Adrenal gland (tissue), 12 donors: Measurements from ENCODE around the gene JPH2. TPM values are rescaled to one million over a fixed set of nuclear protein-coding genes. Genes with fewer than 3 reads are reported as not detected.

Experiments used
- DNase-seq, 7 donors: peaks; one replicate each; pipeline ENCODE4 v3.0.0-alpha.2; 2019 to 2020
- H3K27ac ChIP-seq, 5 donors: fragments of 200-600 bp; sonication (generic) in 4 of 5; 1 replicate in 3 of 5; 2 replicates in 2 of 5; pipeline versions ENCODE4 v1.5.1 to v1.8.0; 2016 to 2020; ENCODE audit warnings: mild to moderate bottlenecking in 1 of 5
- H3K27me3 ChIP-seq: fragments of 200-600 bp; 2 replicates; pipeline ENCODE4 v1.8.0; 2021
- H3K36me3 ChIP-seq, 2 donors: fragments of 200-600 bp; replicated peaks in 1 of 2; 1 replicate in 1 of 2; 2 replicates in 1 of 2; pipeline versions ENCODE4 v1.5.1 to v1.8.0; 2018 to 2022
- H3K4me1 ChIP-seq, 2 donors: fragments of 200-600 bp; replicated peaks in 1 of 2; 1 replicate in 1 of 2; 2 replicates in 1 of 2; pipeline versions ENCODE4 v1.5.1 to v1.8.0; 2018 to 2021
- H3K4me3 ChIP-seq, 4 donors: fragments of 200-600 bp; sonication (generic) in 3 of 4; one replicate each; pipeline ENCODE4 v1.5.1; 2016 to 2018
- H3K9me3 ChIP-seq, 3 donors: fragments of 200-600 bp; sonication (generic) in 1 of 3; replicated peaks in 1 of 3; 1 replicate in 2 of 3; 2 replicates in 1 of 3; pipeline versions ENCODE4 v1.5.1 to v1.8.0; 2016 to 2021
- POLR2A ChIP-seq, 2 donors: fragments of 450-650 bp; IDR thresholded peaks; one replicate each; pipeline ENCODE4 v1.6.1; 2017; ENCODE audit warnings: antibody characterized with exemption in 2 of 2, mild to moderate bottlenecking in 2 of 2, moderate library complexity in 1 of 2
- WGBS, 4 donors: extraction: QIAGEN DNeasy Blood & Tissue Kit in 2 of 4; methylation state at CpG; one replicate each; pipeline versions ENCODE4 v1.1.5 to v1.1.7; 2013 to 2017; 5-methylcytosine and 5-hydroxymethylcytosine counted together
- intact Hi-C, 2 donors: fragments of 100-400 bp; cut with DNase I; formaldehyde crosslinking; loops; one replicate each; pipeline versions ENCODE4 v1.14.1 to v1.15.0; 2022 to 2023
- polyA plus RNA-seq, 3 donors: library from polyadenylated mRNA; stranded (reverse); fragments of 200-250 nt in 2 of 3; fragments of 350-450 nt in 1 of 3; fragmentation: Illumina TruSeq in 1 of 3; extraction: RNeasy Lipid Tissue Mini Kit (QIAGEN cat#74804) in 1 of 3; gene quantifications; one replicate each; pipeline ENCODE4 v1.2.3, GENCODE V29; 2013 to 2014
- total RNA-seq, 9 donors: library from RNA; depleted of rRNA in 4 of 9; stranded (reverse); fragments of >200 nt in 4 of 9; fragments of 120-200 nt in 1 of 9; fragmentation: NEBNext Ultra II Directional in 1 of 9; extraction: Animal tissue kit (Norgen Biotek cat#: 25700) in 1 of 9; gene quantifications; one replicate each; pipeline versions ENCODE4 v1.1.0 to v1.2.4, GENCODE V29; 2013 to 2023
- TF ChIP-seq, protein P1 (sequence below), 6 experiments: fragments of 450-650 bp in 4 of 6; fragments of 200-600 bp in 2 of 6; sonication (generic) in 1 of 6; IDR thresholded peaks; 1 replicate in 5 of 6; 2 replicates in 1 of 6; pipeline versions ENCODE4 v1.5.1 to v1.8.0; 2016 to 2021; ENCODE audit warnings: antibody characterized with exemption in 6 of 6, mild to moderate bottlenecking in 2 of 6, moderate library complexity in 1 of 6
- donor health status: healthy with polysubstance abuse.
- donor health status: Bipolar disorder and iron deficiency.
- donor health status: DM: yes; HTN: yes; CAD: no.
- donor health status: DM: no; HTN: no; CAD: no.
- donor health status: DM: no; HTN: no; CAD: no.
- donor health status: DM: yes; HTN: yes; CAD: no.

JPH2 gene
- total and polyA plus RNA-seq, 12 donors, result 0.59 to 13.0 (median 3.4) TPM

DNA sequence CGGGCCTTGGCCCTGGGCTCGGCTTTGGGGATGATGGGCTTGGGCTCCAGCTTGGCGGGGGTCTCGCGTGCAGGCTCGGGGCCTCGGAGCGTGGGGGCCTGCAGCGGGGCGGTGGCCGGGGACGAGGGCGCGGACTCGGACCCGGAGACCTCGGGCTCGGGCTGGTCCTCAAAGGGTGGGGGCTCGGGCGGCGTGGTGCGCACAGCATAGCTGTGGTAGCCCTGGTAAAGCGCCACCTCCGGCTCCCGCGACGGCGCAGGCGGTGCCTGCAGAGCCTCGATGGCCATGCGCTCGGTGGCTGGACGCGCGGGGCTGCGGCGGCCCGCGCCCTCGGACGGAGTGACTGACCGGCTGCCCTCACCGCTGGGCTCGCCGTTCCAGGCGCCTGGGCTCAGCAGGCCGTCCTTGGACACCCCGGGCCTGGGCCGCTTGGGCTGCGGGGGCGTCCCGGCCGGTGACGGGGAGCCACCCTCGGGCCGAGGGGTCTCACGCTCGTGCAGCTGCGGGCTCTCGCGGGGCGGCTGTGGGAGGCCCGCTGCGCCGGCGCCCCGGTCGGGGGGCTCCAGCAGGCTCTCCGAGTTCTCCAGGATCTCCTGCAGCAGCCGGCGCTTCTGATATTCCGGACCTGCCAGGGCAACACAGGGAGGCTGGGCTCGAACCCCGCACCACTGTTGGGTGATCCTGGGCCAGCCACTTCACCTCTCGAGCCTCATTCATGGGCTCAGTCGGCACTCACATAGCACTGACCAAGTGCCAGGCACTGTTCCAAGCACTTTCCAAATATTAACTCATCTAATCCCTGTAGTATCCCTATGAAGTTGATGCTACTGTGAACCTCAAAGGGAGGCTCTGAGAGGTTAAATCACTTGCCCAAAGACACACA is 71.0 kb downstream of the JPH2 start:
- Histone ChIP-seq H3K27me3 (peaks cover 9% of the 10 kb centered on the region), H3K4me3 (no peak overlapping the region), H3K9me3 (no peaks in the 10 kb centered on the region), H3K36me3 (no peaks in the 10 kb centered on the region), H3K4me1 (no peaks in the 10 kb centered on the region), H3K27ac (no peak overlapping the region)
- no peak for DNase-seq
- no peak for TF ChIP-seq POLR2A (IDR thresholded peaks at IDR 0.05)
- TF ChIP-seq, protein P1, sequence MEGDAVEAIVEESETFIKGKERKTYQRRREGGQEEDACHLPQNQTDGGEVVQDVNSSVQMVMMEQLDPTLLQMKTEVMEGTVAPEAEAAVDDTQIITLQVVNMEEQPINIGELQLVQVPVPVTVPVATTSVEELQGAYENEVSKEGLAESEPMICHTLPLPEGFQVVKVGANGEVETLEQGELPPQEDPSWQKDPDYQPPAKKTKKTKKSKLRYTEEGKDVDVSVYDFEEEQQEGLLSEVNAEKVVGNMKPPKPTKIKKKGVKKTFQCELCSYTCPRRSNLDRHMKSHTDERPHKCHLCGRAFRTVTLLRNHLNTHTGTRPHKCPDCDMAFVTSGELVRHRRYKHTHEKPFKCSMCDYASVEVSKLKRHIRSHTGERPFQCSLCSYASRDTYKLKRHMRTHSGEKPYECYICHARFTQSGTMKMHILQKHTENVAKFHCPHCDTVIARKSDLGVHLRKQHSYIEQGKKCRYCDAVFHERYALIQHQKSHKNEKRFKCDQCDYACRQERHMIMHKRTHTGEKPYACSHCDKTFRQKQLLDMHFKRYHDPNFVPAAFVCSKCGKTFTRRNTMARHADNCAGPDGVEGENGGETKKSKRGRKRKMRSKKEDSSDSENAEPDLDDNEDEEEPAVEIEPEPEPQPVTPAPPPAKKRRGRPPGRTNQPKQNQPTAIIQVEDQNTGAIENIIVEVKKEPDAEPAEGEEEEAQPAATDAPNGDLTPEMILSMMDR (IDR thresholded peaks at IDR 0.05), result no peak
- WGBS, 4 donors, result 38 to 70% (median 45%) methylated on average over 15 to 76 of the region's 76 CpGs
- intact Hi-C loops, result loop anchor here (2.0 kb wide), 1 partner anchor 75 kb away; no protein-coding TSS in a partner anchor

DNA sequence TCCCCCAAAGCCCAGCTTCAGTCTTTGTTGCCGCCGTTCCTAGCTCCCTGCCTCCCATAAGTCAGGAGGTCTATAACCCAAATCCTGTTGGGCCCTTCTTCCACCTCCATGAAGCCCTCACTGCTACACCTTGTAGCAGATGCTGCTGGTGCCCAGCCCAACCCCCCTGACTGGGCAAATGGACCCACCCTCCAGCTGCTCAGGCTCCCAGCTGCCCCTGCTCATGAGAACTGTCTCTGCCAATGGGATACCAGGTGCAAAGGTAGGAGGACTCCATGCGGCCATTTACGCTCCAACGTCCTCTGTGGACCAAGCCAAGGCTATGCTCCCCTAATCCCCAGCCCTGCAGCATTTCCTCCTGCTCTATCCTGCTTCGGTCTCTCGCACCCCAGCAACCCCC is 71.8 kb downstream of the JPH2 start:
- Histone ChIP-seq H3K4me3 (no peak overlapping the region), H3K27me3 (peaks cover 9% of the 10 kb centered on the region), H3K4me1 (no peaks in the 10 kb centered on the region), H3K36me3 (no peaks in the 10 kb centered on the region), H3K27ac (no peak overlapping the region), H3K9me3 (no peaks in the 10 kb centered on the region)
- DNase-seq, result no peak
- intact Hi-C loops, result loop anchor here (2.0 kb wide), 1 partner anchor 76 kb away; no protein-coding TSS in a partner anchor
- WGBS, 4 donors, result 84 to 92% (median 87%) methylated on average over 6 to 7 of the region's 7 CpGs
- no peak for TF ChIP-seq POLR2A (IDR thresholded peaks at IDR 0.05)
- TF ChIP-seq, protein P1 (IDR thresholded peaks at IDR 0.05), result no peak

DNA sequence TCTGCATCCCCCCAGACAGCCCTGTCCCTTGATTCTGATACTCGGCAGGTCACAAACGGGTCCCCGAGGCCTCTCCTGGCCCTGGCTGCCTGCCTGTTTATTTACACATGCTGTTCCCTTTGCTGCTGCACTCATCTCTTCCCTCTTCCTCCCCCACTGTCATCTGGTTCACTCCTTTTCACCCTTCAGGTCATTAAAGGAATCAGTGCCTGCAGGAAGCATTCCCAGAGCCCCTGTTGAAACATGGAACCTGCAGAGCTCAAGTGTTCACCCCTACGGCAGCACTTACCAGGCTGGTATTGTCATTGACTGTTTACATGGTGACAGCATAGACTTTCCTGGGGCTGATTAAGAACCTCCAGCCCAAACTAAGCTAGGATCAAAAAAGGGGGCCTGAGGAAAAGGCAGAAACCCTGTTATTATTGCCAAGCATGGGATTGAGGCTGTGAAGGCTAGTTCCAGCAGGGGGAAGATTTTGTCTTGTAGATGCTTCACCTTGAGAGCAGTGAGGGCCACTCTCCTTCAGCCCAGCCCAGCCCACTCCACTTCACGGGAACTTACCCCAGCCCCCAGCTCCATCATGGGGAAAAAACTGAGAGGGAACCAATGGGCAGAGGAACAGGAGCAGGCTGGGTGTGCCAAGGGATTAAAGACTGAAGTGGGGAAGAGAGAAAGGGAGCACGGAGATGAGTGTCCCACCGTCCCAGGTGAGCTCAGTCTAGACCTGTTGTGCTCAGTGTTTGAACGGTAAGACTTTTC is 73.2 kb downstream of the JPH2 start:
- no peaks in the 10 kb centered on the region for H3K36me3 ChIP-seq
- intact Hi-C loops, result loop anchor here (2.0 to 5.0 kb wide), 2 partner anchors 77 to 199 kb away; partner anchors contain the start of gene FITM2 (in 1 of the 2)

More for the DNA sequence above, 73.2 kb downstream of the JPH2 start:
- TF ChIP-seq POLR2A (IDR thresholded peaks at IDR 0.05), result no peak
- TF ChIP-seq, protein P1 (IDR thresholded peaks at IDR 0.05), result no peak
- WGBS, 4 donors, result 71 to 81% (median 76%) methylated on average over 7 to 8 of the region's 8 CpGs
- Histone ChIP-seq H3K4me3 (no peak overlapping the region), H3K9me3 (no peaks in the 10 kb centered on the region), H3K27me3 (peaks cover 9% of the 10 kb centered on the region), H3K27ac (no peak overlapping the region), H3K4me1 (no peaks in the 10 kb centered on the region)
- no peak for DNase-seq
